Loucy (cell line): ENCODE measurements around the gene FADS2.

ENCODE experiments used
- H2AFZ ChIP-seq: fragments of 200-600 bp; sonication (generic); 2 replicates; pipeline ENCODE4 v1.6.0; 2016; ENCODE audit warnings: antibody characterized with exemption, mild to moderate bottlenecking, low read length, moderate library complexity
- H3F3A ChIP-seq: fragments of 200-600 bp; 2 replicates; pipeline ENCODE4 v1.6.0; 2016; ENCODE audit warnings: antibody characterized with exemption, low read depth, mild to moderate bottlenecking
- H3K27me3 ChIP-seq: fragments of 200-600 bp; sonication (generic); 2 replicates; pipeline ENCODE4 v1.6.1; 2014; ENCODE audit warnings: low read length, mild to moderate bottlenecking; ENCODE audit not compliant: insufficient read depth, poor library complexity, severe bottlenecking
- H3K36me3 ChIP-seq: fragments of 200-600 bp; sonication (generic); 2 replicates; pipeline ENCODE4 v1.6.1; 2016; ENCODE audit warnings: low read length; ENCODE audit not compliant: insufficient read depth
- H3K4me1 ChIP-seq: fragments of 200-600 bp; sonication (generic); 2 replicates; pipeline ENCODE4 v1.5.1; 2014; ENCODE audit warnings: low read length, mild to moderate bottlenecking; ENCODE audit not compliant: insufficient read depth, poor library complexity, severe bottlenecking
- H3K4me2 ChIP-seq: fragments of 200-600 bp; sonication (generic); 2 replicates; pipeline ENCODE4 v1.6.0; 2014; ENCODE audit warnings: antibody characterized with exemption, low read length, low read depth, mild to moderate bottlenecking; ENCODE audit not compliant: poor library complexity, severe bottlenecking
- H3K4me3 ChIP-seq: fragments of 200-600 bp; sonication (generic); 2 replicates; pipeline ENCODE4 v1.5.1; 2014; ENCODE audit warnings: low read length, mild to moderate bottlenecking, mixed read lengths; ENCODE audit not compliant: poor library complexity, severe bottlenecking
- H3K79me2 ChIP-seq: fragments of 200-600 bp; sonication (generic); 2 replicates; pipeline ENCODE4 v1.6.1; 2014; ENCODE audit warnings: low read length; ENCODE audit not compliant: insufficient read depth
- H3K9ac ChIP-seq: fragments of 200-600 bp; sonication (generic); 2 replicates; pipeline ENCODE4 v1.6.0; 2014; ENCODE audit warnings: mild to moderate bottlenecking, low read depth, low read length, moderate library complexity; ENCODE audit not compliant: poor library complexity, severe bottlenecking
- H3K9me2 ChIP-seq: fragments of 200-600 bp; sonication (generic); replicated peaks from 2 replicates; pipeline ENCODE4 v1.6.1; 2016; ENCODE audit warnings: low read depth, low read length, mixed read lengths
- H3K9me3 ChIP-seq: fragments of 200-600 bp; sonication (generic); 2 replicates; pipeline ENCODE4 v1.6.1; 2014; ENCODE audit warnings: mild to moderate bottlenecking, antibody characterized with exemption, low read length, low read depth; ENCODE audit not compliant: insufficient read depth
- H4K20me1 ChIP-seq: fragments of 200-600 bp; sonication (generic); 2 replicates; pipeline ENCODE4 v1.6.0; 2014; ENCODE audit warnings: antibody characterized with exemption, low read length, mild to moderate bottlenecking; ENCODE audit not compliant: insufficient read depth, poor library complexity, severe bottlenecking
- CTCF ChIP-seq: fragments of 200-600 bp; sonication (generic); conservative IDR thresholded peaks from 2 replicates; pipeline ENCODE4 v1.5.1; 2014; ENCODE audit warnings: mild to moderate bottlenecking, antibody characterized with exemption, low read length
- EZH2phosphoT487 ChIP-seq: fragments of 200-600 bp; IDR thresholded peaks from 2 replicates; pipeline ENCODE4 v1.6.1; 2018; ENCODE audit warnings: antibody characterized with exemption, mild to moderate bottlenecking, moderate library complexity, borderline replicate concordance

FADS2 gene

GRCh38 chr11:61874377-61874809 lies 46.3 kb downstream of the FADS2 start:
- Histone ChIP-seq H3K4me3 (no peak overlapping the region), H3F3A (no peaks in the 10 kb centered on the region; the same call in 1 of the 2 replicates), H3K4me2 (no peak overlapping the region), H4K20me1 (no peaks in the 10 kb centered on the region), H3K79me2 (no peaks in the 10 kb centered on the region), H3K4me1 (peaks cover 9% of the 10 kb centered on the region), H3K27me3 (no peaks in the 10 kb centered on the region), H3K9me2 (no peaks in the 10 kb centered on the region), H2AFZ (no peak overlapping the region), H3K36me3 (no peaks in the 10 kb centered on the region), H3K9me3 (no peaks in the 10 kb centered on the region), H3K9ac (no peak overlapping the region)
- TF ChIP-seq CTCF (no peak), EZH2phosphoT487 (no peak)

GRCh38 chr11:61874853-61875252 lies 46.8 kb downstream of the FADS2 start:
- no peaks in the 10 kb centered on the region for H3K9me3 ChIP-seq
- H3K79me2 ChIP-seq = no peaks in the 10 kb centered on the region
- H3K4me3 ChIP-seq = no peak overlapping the region
- no peaks in the 10 kb centered on the region; the same call in 1 of the 2 replicates for H3F3A ChIP-seq
- no peaks in the 10 kb centered on the region for H3K27me3 ChIP-seq
- H3K4me2 ChIP-seq = no peak overlapping the region
- no peaks in the 10 kb centered on the region for H3K9me2 ChIP-seq
- H3K36me3 ChIP-seq = no peaks in the 10 kb centered on the region
- no peak overlapping the region for H2AFZ ChIP-seq
- TF ChIP-seq EZH2phosphoT487 = no peak
- no peak for TF ChIP-seq CTCF
- no peaks in the 10 kb centered on the region for H4K20me1 ChIP-seq
- H3K9ac ChIP-seq = no peak overlapping the region
- H3K4me1 ChIP-seq = peaks cover 9% of the 10 kb centered on the region

- Histone ChIP-seq H3K4me2 (no peak overlapping the region), H3K4me1 (peaks cover 7% of the 10 kb centered on the region), H2AFZ (no peak overlapping the region), H3K9ac (no peak overlapping the region), H3K9me2 (no peaks in the 10 kb centered on the region), H3F3A (no peaks in the 10 kb centered on the region; the same call in 1 of the 2 replicates), H3K36me3 (no peaks in the 10 kb centered on the region), H4K20me1 (no peaks in the 10 kb centered on the region), H3K4me3 (no peak overlapping the region), H3K9me3 (no peaks in the 10 kb centered on the region), H3K27me3 (no peaks in the 10 kb centered on the region), H3K79me2 (no peaks in the 10 kb centered on the region)
- TF ChIP-seq CTCF (no peak), EZH2phosphoT487 (no peak)
Measured at GRCh38 chr11:61875698-61876097, 47.6 kb downstream of the FADS2 start.
